ENCODE results near the gene SSC5D.
A peak's percentile ranks its signal among the peaks of the same experiment; 100 is the strongest.

SSC5D gene

GRCh38 chr19:55455576-55456235, 32.5 kb upstream of the SSC5D start:
- H3K9me3 ChIP-seq (ENCODE audit: control insufficient read depth, insufficient read depth, low read length) = no peaks in the 10 kb centered on the region
- H3K27ac ChIP-seq (ENCODE audit: low read depth, low read length) = no peak overlapping the region
- peaks cover 22% of the 10 kb centered on the region for H3K36me3 ChIP-seq (ENCODE audit: control insufficient read depth, insufficient read depth, low read length)
- H3K4me1 ChIP-seq (ENCODE audit: control insufficient read depth, insufficient read depth, low read length) = peaks cover 14% of the 10 kb centered on the region
- H3K9ac ChIP-seq (ENCODE audit: low read depth, low read length) = no peak overlapping the region
- no peak overlapping the region for H3K4me3 ChIP-seq (ENCODE audit: low read depth, low read length)
- H3K27me3 ChIP-seq (ENCODE audit: control insufficient read depth, insufficient read depth, low read length) = peaks cover 18% of the 10 kb centered on the region

DNA sequence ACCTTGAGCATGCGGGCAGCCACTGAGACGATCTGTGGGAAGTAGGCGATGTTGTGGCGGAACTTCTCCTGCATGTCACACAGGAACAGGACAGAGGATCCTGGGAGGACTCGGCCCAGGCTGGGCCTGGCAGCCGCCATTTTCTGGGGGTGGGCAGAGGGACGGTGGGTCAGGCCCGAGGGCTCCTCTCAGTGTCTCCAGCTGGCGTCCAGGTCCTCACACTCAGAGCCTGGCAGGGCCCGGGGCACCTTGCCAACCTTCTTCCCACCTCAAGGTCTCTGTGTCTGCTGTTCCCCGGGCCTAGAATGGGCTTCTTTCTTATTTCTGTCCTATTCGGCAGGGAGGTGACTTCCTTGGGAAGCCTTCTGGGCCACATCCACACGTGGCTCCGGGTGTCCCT, 31.9 kb upstream of the SSC5D start:
- Histone ChIP-seq H3K27me3 (ENCODE audit: control insufficient read depth, insufficient read depth, low read length) (peaks cover 12% of the 10 kb centered on the region), H3K4me1 (ENCODE audit: control insufficient read depth, insufficient read depth, low read length) (peaks cover 16% of the 10 kb centered on the region), H3K36me3 (ENCODE audit: control insufficient read depth, insufficient read depth, low read length) (peaks cover 22% of the 10 kb centered on the region), H3K9me3 (ENCODE audit: control insufficient read depth, insufficient read depth, low read length) (no peaks in the 10 kb centered on the region), H3K27ac (ENCODE audit: low read depth, low read length) (no peak overlapping the region), H3K9ac (ENCODE audit: low read depth, low read length) (no peak overlapping the region), H3K4me3 (ENCODE audit: low read depth, low read length) (no peak overlapping the region)

DNA sequence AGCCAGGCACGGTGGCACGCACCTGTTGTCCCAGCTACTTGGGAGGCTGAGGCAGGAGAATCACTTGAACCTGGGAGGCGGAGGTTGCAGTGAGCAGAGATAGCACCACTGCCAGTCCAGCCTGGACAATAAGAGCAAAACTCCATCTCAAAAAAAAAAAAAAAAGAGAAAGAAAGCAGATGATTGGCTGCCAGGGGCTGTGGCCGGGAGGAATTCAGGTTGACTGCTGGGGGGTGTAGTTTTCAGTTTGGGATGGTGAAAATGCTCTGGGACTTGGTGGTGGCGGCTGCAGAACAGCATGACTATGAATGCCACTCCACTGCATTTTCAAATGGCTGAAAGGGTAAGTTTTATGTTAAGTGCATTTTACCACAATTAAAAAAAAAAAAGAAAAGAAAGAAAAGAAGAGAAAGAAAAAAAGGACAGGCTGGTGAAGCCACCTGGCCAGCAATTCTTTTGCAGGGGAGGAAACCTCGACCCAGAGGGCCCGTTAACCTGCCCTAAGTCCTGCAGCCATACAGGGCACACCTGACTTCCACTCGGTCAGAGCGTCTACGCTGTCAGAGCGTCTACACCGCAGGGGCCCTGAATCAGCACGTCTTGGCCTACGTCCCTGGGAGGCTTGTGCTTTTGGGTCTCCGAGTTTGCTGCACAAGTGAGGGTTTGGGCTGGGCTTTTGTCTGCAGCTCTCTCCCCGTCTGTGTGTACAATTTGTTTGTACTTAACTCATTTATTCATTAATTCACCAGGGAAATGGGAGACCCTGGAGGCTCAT, 30.4 kb upstream of the SSC5D start:
- Histone ChIP-seq H3K27ac (ENCODE audit: low read depth, low read length) (no peak overlapping the region), H3K27me3 (ENCODE audit: control insufficient read depth, insufficient read depth, low read length) (no peaks in the 10 kb centered on the region), H3K9ac (ENCODE audit: low read depth, low read length) (no peak overlapping the region), H3K36me3 (ENCODE audit: control insufficient read depth, insufficient read depth, low read length) (peaks cover 22% of the 10 kb centered on the region), H3K9me3 (ENCODE audit: control insufficient read depth, insufficient read depth, low read length) (no peaks in the 10 kb centered on the region), H3K4me3 (ENCODE audit: low read depth, low read length) (no peak overlapping the region), H3K4me1 (ENCODE audit: control insufficient read depth, insufficient read depth, low read length) (peaks cover 12% of the 10 kb centered on the region)

DNA sequence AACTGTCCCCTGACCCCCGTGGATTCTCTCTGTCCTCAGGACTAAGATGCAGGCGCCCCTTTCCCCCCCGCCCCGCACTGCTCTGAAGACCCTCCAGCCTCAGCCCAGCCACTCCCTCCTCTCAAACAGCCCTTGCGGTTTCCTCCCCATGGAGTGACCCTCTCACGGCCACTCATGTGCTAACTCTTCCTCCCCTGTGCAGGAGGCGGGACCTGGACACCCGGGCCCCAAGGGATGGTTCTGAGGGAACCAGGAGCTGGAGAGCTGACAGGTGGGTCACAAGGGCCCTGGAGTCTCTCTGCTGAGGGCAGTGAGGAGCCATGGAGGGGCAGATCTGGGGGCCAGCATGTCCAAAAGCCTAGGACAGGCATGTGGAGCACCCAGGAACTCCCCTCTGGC, 28.7 kb upstream of the SSC5D start:
- peaks cover 21% of the 10 kb centered on the region for H3K4me1 ChIP-seq (ENCODE audit: control insufficient read depth, insufficient read depth, low read length)

GRCh38 chr19:55459950-55460657, 28.1 kb upstream of the SSC5D start:
- peaks cover 24% of the 10 kb centered on the region for H3K4me1 ChIP-seq (ENCODE audit: control insufficient read depth, insufficient read depth, low read length)
- no peak overlapping the region for H3K9ac ChIP-seq (ENCODE audit: low read depth, low read length)
- no peaks in the 10 kb centered on the region for H3K9me3 ChIP-seq (ENCODE audit: control insufficient read depth, insufficient read depth, low read length)
- no peaks in the 10 kb centered on the region for H3K27me3 ChIP-seq (ENCODE audit: control insufficient read depth, insufficient read depth, low read length)
- H3K36me3 ChIP-seq (ENCODE audit: control insufficient read depth, insufficient read depth, low read length) = peaks cover 12% of the 10 kb centered on the region; the same call in 1 of the 2 replicates
- no peak overlapping the region for H3K27ac ChIP-seq (ENCODE audit: low read depth, low read length)
- H3K4me3 ChIP-seq (ENCODE audit: low read depth, low read length) = peak overlapping the region; percentile 79

More for the DNA sequence above, 28.7 kb upstream of the SSC5D start:
- H3K27me3 ChIP-seq (ENCODE audit: control insufficient read depth, insufficient read depth, low read length) = no peaks in the 10 kb centered on the region
- H3K36me3 ChIP-seq (ENCODE audit: control insufficient read depth, insufficient read depth, low read length) = peaks cover 14% of the 10 kb centered on the region
- no peak overlapping the region for H3K9ac ChIP-seq (ENCODE audit: low read depth, low read length)
- H3K27ac ChIP-seq (ENCODE audit: low read depth, low read length) = no peak overlapping the region
- H3K4me3 ChIP-seq (ENCODE audit: low read depth, low read length) = no peak overlapping the region
- no peaks in the 10 kb centered on the region for H3K9me3 ChIP-seq (ENCODE audit: control insufficient read depth, insufficient read depth, low read length)

DNA sequence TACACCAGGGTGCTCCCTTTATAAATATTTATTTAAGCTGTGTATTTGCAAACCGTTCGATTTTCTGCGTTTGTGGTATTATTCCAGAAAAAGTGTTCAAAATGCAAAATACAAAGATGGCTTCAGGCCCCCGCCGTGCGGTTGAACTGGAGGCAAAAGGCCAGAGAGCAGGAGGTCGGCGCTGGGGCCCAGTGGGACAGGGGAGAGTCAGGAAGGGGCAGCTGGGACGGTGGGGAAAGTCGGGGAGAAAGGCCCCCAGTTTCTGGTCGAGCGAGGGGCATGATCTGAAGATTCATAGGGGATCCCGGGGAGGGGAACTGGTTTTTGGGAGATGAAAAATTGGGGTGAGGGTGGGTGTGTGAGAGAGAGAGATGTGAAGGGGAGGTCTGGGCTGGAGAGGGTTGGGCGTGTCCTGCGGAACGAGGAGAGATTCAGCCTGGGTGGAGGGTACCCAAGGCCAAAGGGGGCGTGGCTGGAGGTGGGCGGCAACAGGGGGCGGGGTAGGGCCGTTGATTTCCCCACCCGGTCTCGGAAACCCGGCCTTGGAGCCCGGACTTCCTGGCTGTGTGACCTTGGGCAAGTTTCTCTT, 27.5 kb upstream of the SSC5D start:
- Histone ChIP-seq H3K4me3 (ENCODE audit: low read depth, low read length) (peak overlapping the region; percentile 79), H3K4me1 (ENCODE audit: control insufficient read depth, insufficient read depth, low read length) (peaks cover 27% of the 10 kb centered on the region), H3K9me3 (ENCODE audit: control insufficient read depth, insufficient read depth, low read length) (no peaks in the 10 kb centered on the region), H3K27ac (ENCODE audit: low read depth, low read length) (peak overlapping the region; percentile 97), H3K36me3 (ENCODE audit: control insufficient read depth, insufficient read depth, low read length) (0 out of 2 replicates have a peak, but pooled peaks cover 7% of the 10 kb centered on the region), H3K27me3 (ENCODE audit: control insufficient read depth, insufficient read depth, low read length) (no peaks in the 10 kb centered on the region), H3K9ac (ENCODE audit: low read depth, low read length) (peak overlapping the region; percentile 87)

DNA sequence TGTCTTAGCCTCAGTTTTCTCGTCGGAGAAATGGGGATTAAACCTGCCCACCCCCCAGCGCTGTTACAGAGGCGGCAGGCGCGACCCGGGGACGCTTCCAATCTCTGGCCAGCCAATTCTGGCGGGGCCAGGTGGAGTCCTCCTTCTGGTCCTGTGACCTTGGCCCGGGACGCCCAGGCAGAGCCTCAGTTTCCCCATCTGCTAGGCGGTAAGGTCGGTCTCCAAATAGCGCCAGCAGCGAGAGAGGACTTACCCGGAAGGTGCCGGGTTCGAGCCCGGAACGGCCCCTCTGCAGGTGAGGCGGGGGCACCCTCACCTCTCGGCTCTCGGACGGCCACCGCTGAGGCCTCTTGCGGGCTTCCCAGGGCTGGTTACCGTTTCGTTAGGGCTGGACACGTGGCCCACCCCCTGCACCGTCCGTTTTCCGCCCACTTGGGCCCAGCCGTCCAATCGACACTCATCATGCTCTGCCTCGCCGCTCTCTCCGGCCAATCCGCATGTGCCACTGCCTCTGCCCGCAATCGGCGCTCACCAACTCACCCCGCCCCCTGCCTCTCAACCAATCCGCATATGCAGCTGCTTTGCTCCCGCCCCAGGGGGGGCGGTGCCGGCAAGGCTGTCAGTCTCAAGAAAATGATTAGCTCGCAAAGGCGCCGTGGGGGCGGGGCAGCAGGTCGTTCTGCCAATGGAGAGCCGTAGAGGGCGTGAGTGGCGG, 26.8 kb upstream of the SSC5D start, which contains the start of gene ISOC2:
Gene ISOC2, minus strand, starts transcription at position 384 of the 715 bp plus-strand sequence. CDS start 5,156 bp downstream, outside the sequence.
- H3K27me3 ChIP-seq (ENCODE audit: control insufficient read depth, insufficient read depth, low read length) = no peaks in the 10 kb centered on the region
- peak within 1 kb of the TSS; percentile 97 for H3K27ac ChIP-seq (ENCODE audit: low read depth, low read length)
- H3K4me1 ChIP-seq (ENCODE audit: control insufficient read depth, insufficient read depth, low read length) = peaks cover 27% of the 10 kb centered on the region
- H3K4me3 ChIP-seq (ENCODE audit: low read depth, low read length) = peak within 1 kb of the TSS; percentile 79
- H3K9me3 ChIP-seq (ENCODE audit: control insufficient read depth, insufficient read depth, low read length) = no peaks in the 10 kb centered on the region
- H3K9ac ChIP-seq (ENCODE audit: low read depth, low read length) = peak within 1 kb of the TSS; percentile 87
- 0 out of 2 replicates have a peak, but pooled peaks cover 4% of the 10 kb centered on the region for H3K36me3 ChIP-seq (ENCODE audit: control insufficient read depth, insufficient read depth, low read length)

DNA sequence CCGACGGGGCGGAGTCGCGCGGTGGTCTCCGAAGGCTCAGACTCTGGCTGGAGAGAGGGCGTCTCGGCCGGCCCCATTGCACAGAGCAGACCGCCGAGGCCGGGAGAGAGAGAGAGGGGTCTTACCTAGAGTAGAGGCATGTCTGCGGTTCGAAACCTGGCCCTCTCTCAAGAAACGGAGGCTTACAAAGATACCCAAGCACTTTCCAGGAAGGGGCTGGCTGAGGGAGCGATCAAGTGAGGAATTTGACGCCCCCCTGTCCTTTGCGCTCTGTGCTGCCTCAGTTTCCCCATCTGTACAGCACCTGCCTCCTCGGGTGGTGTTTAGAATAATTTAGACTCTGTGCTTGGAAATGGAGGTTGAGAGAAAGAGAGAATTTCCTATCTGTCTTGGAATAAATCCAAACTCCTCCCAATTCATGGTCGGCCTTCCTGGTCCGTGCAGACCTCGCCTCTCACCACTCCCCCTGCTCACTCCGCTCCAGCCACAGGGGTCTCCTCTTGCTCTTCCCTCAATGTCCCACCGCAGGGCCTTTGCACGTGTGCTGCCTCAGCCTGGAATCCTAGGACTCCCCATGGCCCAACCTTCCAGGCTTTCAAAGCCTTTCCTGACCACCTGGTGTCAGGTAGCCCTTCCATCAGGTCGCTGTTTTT, 26.1 kb upstream of the SSC5D start:
- H3K9me3 ChIP-seq (ENCODE audit: control insufficient read depth, insufficient read depth, low read length) = no peaks in the 10 kb centered on the region
- H3K9ac ChIP-seq (ENCODE audit: low read depth, low read length) = no peak overlapping the region
- peak overlapping the region; percentile 5 for H3K27ac ChIP-seq (ENCODE audit: low read depth, low read length)
- H3K4me3 ChIP-seq (ENCODE audit: low read depth, low read length) = peak overlapping the region; percentile 41; the same call in 1 of the 2 replicates
- peaks cover 27% of the 10 kb centered on the region for H3K4me1 ChIP-seq (ENCODE audit: control insufficient read depth, insufficient read depth, low read length)
- no peaks in the 10 kb centered on the region for H3K36me3 ChIP-seq (ENCODE audit: control insufficient read depth, insufficient read depth, low read length)
- H3K27me3 ChIP-seq (ENCODE audit: control insufficient read depth, insufficient read depth, low read length) = no peaks in the 10 kb centered on the region

DNA sequence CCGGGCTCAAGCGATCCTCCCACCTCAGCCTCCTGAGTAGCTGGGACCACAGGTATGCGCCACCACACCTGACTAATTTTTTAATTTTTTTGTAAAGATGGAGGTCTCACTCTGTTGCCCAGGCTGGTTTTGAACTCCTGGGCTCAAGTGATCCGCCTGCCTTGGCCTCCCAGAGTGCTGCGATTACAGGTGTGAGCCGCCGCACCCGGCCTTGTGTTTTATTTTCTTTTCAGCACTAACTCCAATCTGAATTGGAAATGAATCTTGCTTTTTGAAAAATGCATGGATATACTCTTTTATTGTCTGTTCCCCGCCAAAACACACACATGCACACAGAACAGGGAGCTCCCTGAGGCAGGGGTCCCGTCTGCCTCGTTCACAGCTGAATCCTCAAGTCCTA, 25.5 kb upstream of the SSC5D start:
- Histone ChIP-seq H3K9ac (ENCODE audit: low read depth, low read length) (no peak overlapping the region), H3K36me3 (ENCODE audit: control insufficient read depth, insufficient read depth, low read length) (no peaks in the 10 kb centered on the region), H3K27ac (ENCODE audit: low read depth, low read length) (no peak overlapping the region), H3K4me1 (ENCODE audit: control insufficient read depth, insufficient read depth, low read length) (peaks cover 27% of the 10 kb centered on the region), H3K4me3 (ENCODE audit: low read depth, low read length) (no peak overlapping the region), H3K27me3 (ENCODE audit: control insufficient read depth, insufficient read depth, low read length) (no peaks in the 10 kb centered on the region), H3K9me3 (ENCODE audit: control insufficient read depth, insufficient read depth, low read length) (no peaks in the 10 kb centered on the region)

DNA sequence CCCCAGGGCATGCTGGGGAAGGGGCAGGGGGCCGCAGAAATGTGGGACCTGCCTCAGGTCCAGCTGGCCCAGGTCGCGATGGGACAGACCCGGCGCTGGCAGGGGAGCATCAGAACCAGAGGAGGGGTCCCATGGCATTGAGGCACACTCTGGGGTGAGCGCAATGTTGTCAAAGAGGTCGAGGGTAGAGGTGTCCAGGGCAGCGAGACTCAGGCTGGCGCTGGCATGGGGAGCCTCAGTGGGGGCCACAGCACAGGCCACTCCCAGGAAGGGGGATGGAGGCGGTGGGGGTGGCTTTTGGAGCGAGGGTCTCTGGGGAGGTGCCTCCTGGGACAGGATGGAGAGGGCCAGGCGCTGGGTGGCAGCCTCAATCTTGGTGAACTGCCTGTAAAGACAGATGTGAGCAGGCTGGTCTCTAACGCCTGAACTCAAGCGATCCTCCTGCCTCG, 24.6 kb upstream of the SSC5D start:
- no peaks in the 10 kb centered on the region for H3K9me3 ChIP-seq (ENCODE audit: control insufficient read depth, insufficient read depth, low read length)
- no peak overlapping the region for H3K27ac ChIP-seq (ENCODE audit: low read depth, low read length)
- H3K4me3 ChIP-seq (ENCODE audit: low read depth, low read length) = no peak overlapping the region; the same call in 1 of the 2 replicates
- H3K9ac ChIP-seq (ENCODE audit: low read depth, low read length) = no peak overlapping the region
- no peaks in the 10 kb centered on the region for H3K36me3 ChIP-seq (ENCODE audit: control insufficient read depth, insufficient read depth, low read length)
- no peaks in the 10 kb centered on the region for H3K27me3 ChIP-seq (ENCODE audit: control insufficient read depth, insufficient read depth, low read length)
- H3K4me1 ChIP-seq (ENCODE audit: control insufficient read depth, insufficient read depth, low read length) = peaks cover 27% of the 10 kb centered on the region
